HG03565 (cell line): Measurements from ENCODE around the gene TMEM158.

Source experiments
- ATAC-seq: cut with Tn5 transposase; IDR thresholded peaks from one replicate; pipeline ENCODE4 v1.9.1; 2021; ENCODE audit warnings: mild to moderate bottlenecking, moderate library complexity; ENCODE audit not compliant: unreplicated experiment

The TMEM158 gene

GRCh38 chr3:45205126-45205525 is 21.0 kb downstream of the TMEM158 start:
- ATAC-seq: no peak

- ATAC-seq: no peak
Observed at GRCh38 chr3:45204136-45204535, 22.0 kb downstream of the TMEM158 start.

GRCh38 chr3:45199837-45200648 is 26.0 kb downstream of the TMEM158 start:
- no peak for ATAC-seq

GRCh38 chr3:45198264-45199260 is 27.5 kb downstream of the TMEM158 start:
- no peak for ATAC-seq

- no peak for ATAC-seq
Observed at GRCh38 chr3:45194791-45195190, 31.3 kb downstream of the TMEM158 start.

GRCh38 chr3:45191924-45192417 is 34.1 kb downstream of the TMEM158 start:
- ATAC-seq: no peak

GRCh38 chr3:45191424-45191823 is 34.7 kb downstream of the TMEM158 start:
- ATAC-seq: no peak

- ATAC-seq: no peak
Observed at GRCh38 chr3:45188719-45189659, 37.1 kb downstream of the TMEM158 start.

GRCh38 chr3:45187694-45188141 is 38.4 kb downstream of the TMEM158 start:
- ATAC-seq: no peak

- ATAC-seq: no peak
Observed at GRCh38 chr3:45186871-45187270, 39.2 kb downstream of the TMEM158 start.

GRCh38 chr3:45185461-45185860 is 40.6 kb downstream of the TMEM158 start:
- no peak for ATAC-seq

GRCh38 chr3:45185052-45185451 is 41.0 kb downstream of the TMEM158 start:
- no peak for ATAC-seq

- ATAC-seq: no peak
Observed at GRCh38 chr3:45183872-45184262, 42.2 kb downstream of the TMEM158 start.

GRCh38 chr3:45182915-45183871 is 42.9 kb downstream of the TMEM158 start:
- no peak for ATAC-seq

- no peak for ATAC-seq
Observed at GRCh38 chr3:45181496-45181895, 44.6 kb downstream of the TMEM158 start.

- ATAC-seq: no peak
Observed at GRCh38 chr3:45180899-45181298, 45.2 kb downstream of the TMEM158 start.

- ATAC-seq: no peak
Observed at GRCh38 chr3:45180051-45180450, 46.0 kb downstream of the TMEM158 start.

- no peak for ATAC-seq
Observed at GRCh38 chr3:45179163-45179562, 46.9 kb downstream of the TMEM158 start.
